B cell (primary cell): ENCODE measurements around the gene DISP3. TPM values are rescaled to one million over a fixed set of nuclear protein-coding genes. Genes with fewer than 3 reads are reported as not detected.

ENCODE experiments used
- ATAC-seq: fragments of 200-7000 bp; cut with Tn5 transposase; one replicate; pipeline ENCODE4 v1.10.0; 2021; ENCODE audit warnings: low read depth, mild to moderate bottlenecking, moderate number of reproducible peaks, moderate library complexity
- CTCF ChIA-PET: fragments of 350-600 bp; sonication (Branson Sonifier 250); formaldehyde crosslinking; loops from one replicate; lab custom pipeline; 2021; ENCODE audit warnings: antibody characterized with exemption, inconsistent platforms; lab: Charles Lee
- POLR2A ChIA-PET: fragments of 350-600 bp; sonication (Branson Sonifier 250); formaldehyde crosslinking; loops from one replicate; lab custom pipeline; 2021; ENCODE audit warnings: antibody characterized with exemption; lab: Charles Lee
- DNase-seq: peaks from one replicate; pipeline ENCODE4 v3.0.0; 2013
- H2AFZ ChIP-seq: 2 replicates; pipeline ENCODE4 v1.6.1; 2012; ENCODE audit warnings: mild to moderate bottlenecking, low read depth, low read length; ENCODE audit not compliant: insufficient read depth, poor library complexity, severe bottlenecking
- H3K27ac ChIP-seq, 2 donors: 1 replicate in 1 of 2; 2 replicates in 1 of 2; pipeline ENCODE4 v1.5.1; 2012 to 2013; ENCODE audit warnings: low read length in 2 of 2, mild to moderate bottlenecking in 2 of 2, moderate library complexity in 1 of 2
- H3K27me3 ChIP-seq, 4 experiments: fragments of 200-600 bp in 1 of 4; sonication (generic) in 1 of 4; replicated peaks in 1 of 4; 1 replicate in 2 of 4; 2 replicates in 2 of 4; pipeline versions ENCODE4 v1.6.1 to v1.7.0; 2013 to 2016; ENCODE audit warnings: low read length in 3 of 4, mild to moderate bottlenecking in 2 of 4, mixed read lengths in 1 of 4, moderate library complexity in 1 of 4; ENCODE audit not compliant: insufficient read depth in 4 of 4, control insufficient read depth in 3 of 4; ENCODE audit errors: control extremely low read depth in 1 of 4
- H3K36me3 ChIP-seq, 2 experiments: replicated peaks in 1 of 2; 1 replicate in 1 of 2; 2 replicates in 1 of 2; pipeline versions ENCODE4 v1.6.1 to v1.7.1; 2013; ENCODE audit warnings: low read length in 1 of 2; ENCODE audit not compliant: insufficient read depth in 2 of 2, control insufficient read depth in 1 of 2; ENCODE audit errors: control extremely low read depth in 1 of 2, extremely low read depth in 1 of 2
- H3K4me1 ChIP-seq, 2 donors: fragments of 200-600 bp in 1 of 2; sonication (generic) in 1 of 2; 1 replicate in 1 of 2; 2 replicates in 1 of 2; pipeline versions ENCODE4 v1.5.1 to v1.6.1; 2013 to 2017; ENCODE audit warnings: low read length in 2 of 2; ENCODE audit not compliant: control insufficient read depth in 2 of 2, insufficient read depth in 2 of 2
- H3K4me2 ChIP-seq: replicated peaks from 2 replicates; pipeline ENCODE3; 2012; ENCODE audit warnings: mild to moderate bottlenecking, low read depth, low read length; ENCODE audit not compliant: poor library complexity, severe bottlenecking
- H3K4me3 ChIP-seq, 5 experiments: fragments of 200-600 bp in 1 of 5; sonication (generic) in 1 of 5; 1 replicate in 3 of 5; 2 replicates in 2 of 5; pipeline versions ENCODE4 v1.5.1 to v1.7.0; 2011 to 2016; ENCODE audit warnings: low read length in 4 of 5, mild to moderate bottlenecking in 4 of 5, low read depth in 2 of 5, control low read depth in 1 of 5, moderate library complexity in 1 of 5; ENCODE audit not compliant: insufficient read depth in 1 of 5; ENCODE audit errors: control extremely low read depth in 1 of 5, extremely low read depth in 1 of 5
- H3K79me2 ChIP-seq: fragments of 200-600 bp; sonication (generic); one replicate; pipeline ENCODE4 v1.6.0; 2016; ENCODE audit warnings: low read length; ENCODE audit not compliant: control insufficient read depth, insufficient read depth
- H3K9ac ChIP-seq: fragments of 200-600 bp; sonication (generic); 2 replicates; pipeline ENCODE4 v1.6.1; 2017; ENCODE audit warnings: mild to moderate bottlenecking, low read length, moderate library complexity
- H3K9me3 ChIP-seq, 3 donors: one replicate each; pipeline versions ENCODE4 v1.6.1 to v1.7.1; 2013; ENCODE audit warnings: low read length in 2 of 3; ENCODE audit not compliant: control insufficient read depth in 2 of 3, insufficient read depth in 1 of 3; ENCODE audit errors: control extremely low read depth in 1 of 3
- H4K20me1 ChIP-seq: 2 replicates; pipeline ENCODE4 v1.6.0; 2012; ENCODE audit warnings: mild to moderate bottlenecking, low read length; ENCODE audit not compliant: insufficient read depth, control insufficient read depth, poor library complexity, severe bottlenecking
- H3K27ac Mint-ChIP-seq: one replicate; pipeline ENCODE4 v1.8.0; 2021; ENCODE audit warnings: mixed read lengths
- H3K27me3 Mint-ChIP-seq: one replicate; pipeline ENCODE4 v1.8.0; 2021; ENCODE audit warnings: mixed read lengths
- H3K4me1 Mint-ChIP-seq: one replicate; pipeline ENCODE4 v1.8.0; 2021; ENCODE audit warnings: mixed read lengths
- H3K4me3 Mint-ChIP-seq: one replicate; pipeline ENCODE4 v1.8.0; 2021; ENCODE audit warnings: mixed read lengths
- H3K9me3 Mint-ChIP-seq: one replicate; pipeline ENCODE4 v1.8.0; 2022; ENCODE audit warnings: mixed read lengths; ENCODE audit not compliant: insufficient read depth
- CTCF ChIP-seq: fragments of 200-600 bp; IDR thresholded peaks from one replicate; pipeline ENCODE4 v1.8.0; 2022; ENCODE audit warnings: antibody characterized with exemption, mild to moderate bottlenecking
- EZH2 ChIP-seq: IDR thresholded peaks from 2 replicates; pipeline ENCODE4 v1.6.1; 2012; ENCODE audit warnings: borderline replicate concordance, low read depth, mild to moderate bottlenecking, moderate library complexity, low read length; ENCODE audit not compliant: insufficient read depth, poor library complexity, severe bottlenecking
- WGBS: methylation state at CpG from one replicate; pipeline ENCODE4 v1.1.5; 2013; ENCODE audit warnings: missing lambda C conversion rate; ENCODE audit not compliant: insufficient coverage; 5-methylcytosine and 5-hydroxymethylcytosine counted together
- intact Hi-C: fragments of 100-400 bp; cut with micrococcal nuclease; formaldehyde crosslinking; loops from one replicate; pipeline ENCODE4 v1.10.0; 2022
- polyA plus RNA-seq: library from polyadenylated mRNA; depleted of rRNA; stranded (reverse); fragments of >200 nt; gene quantifications from 2 replicates; pipeline ENCODE4 v1.2.3, GENCODE V29; 2012
- total RNA-seq, 2 donors: library from RNA; stranded (reverse); fragments of 120-200 nt in 1 of 2; gene quantifications; 1 replicate in 1 of 2; 2 replicates in 1 of 2; pipeline versions ENCODE4 v1.2.3 to v1.2.4, GENCODE V29; 2013 to 2022

Gene DISP3
- total and polyA plus RNA-seq, 2 donors (not counting 1 experiment from before 2014, with no cell fraction given), result 0.25 to 1.6 TPM

GRCh38 chr1:11537854-11538591, 59.1 kb downstream of the DISP3 start:
- no peaks in the 10 kb centered on the region for H3K9me3 Mint-ChIP-seq
- H2AFZ ChIP-seq, result no peak overlapping the region
- H3K27me3 Mint-ChIP-seq, result peaks cover 22% of the 10 kb centered on the region
- TF ChIP-seq EZH2 (no peak), CTCF (no peak)
- no peaks in the 10 kb centered on the region for H3K36me3 ChIP-seq
- H3K4me2 ChIP-seq, result no peak overlapping the region
- ATAC-seq (no peak), DNase-seq (no peak)
- H3K4me3 Mint-ChIP-seq, result no peak overlapping the region
- ChIA-PET CTCF (no interaction called here), POLR2A (no interaction called here)
- intact Hi-C loops, result no loop called here
- WGBS, result 85% methylated on average over 14 of the region's 14 CpGs
- no peak overlapping the region for H3K27ac Mint-ChIP-seq
- no peak overlapping the region for H3K4me3 ChIP-seq
- no peaks in the 10 kb centered on the region for H4K20me1 ChIP-seq
- no peak overlapping the region for H3K27ac ChIP-seq
- H3K79me2 ChIP-seq, result no peaks in the 10 kb centered on the region
- H3K27me3 ChIP-seq, result no peaks in the 10 kb centered on the region
- no peaks in the 10 kb centered on the region for H3K4me1 ChIP-seq
- no peaks in the 10 kb centered on the region for H3K4me1 Mint-ChIP-seq
- H3K9me3 ChIP-seq, result no peaks in the 10 kb centered on the region
- H3K9ac ChIP-seq, result no peak overlapping the region

GRCh38 chr1:11538886-11539285, 59.9 kb downstream of the DISP3 start:
- H3K4me3 ChIP-seq, result no peak overlapping the region
- H4K20me1 ChIP-seq, result no peaks in the 10 kb centered on the region
- no peaks in the 10 kb centered on the region for H3K79me2 ChIP-seq
- WGBS, result 75% methylated on average over 9 of the region's 9 CpGs
- ChIA-PET CTCF (interaction anchor here (0.5 kb wide), 1 partner anchor 205 kb away, joined by 3 read pairs; no protein-coding TSS in a partner anchor), POLR2A (no interaction called here)
- H3K27me3 ChIP-seq, result peaks cover 0 to 5% (median 0%) of the 10 kb centered on the region in 4 experiments
- Mint-ChIP-seq H3K4me3 (no peak overlapping the region), H3K4me1 (no peaks in the 10 kb centered on the region), H3K27ac (no peak overlapping the region), H3K9me3 (no peaks in the 10 kb centered on the region), H3K27me3 (peaks cover 22% of the 10 kb centered on the region)
- DNase-seq (no peak), ATAC-seq (no peak)
- H3K9ac ChIP-seq, result no peak overlapping the region
- TF ChIP-seq EZH2, result no peak
- TF ChIP-seq CTCF, result no peak
- H3K27ac ChIP-seq, result no peak overlapping the region
- H3K4me1 ChIP-seq, result no peaks in the 10 kb centered on the region
- intact Hi-C loops, result no loop called here
- no peak overlapping the region for H2AFZ ChIP-seq
- H3K4me2 ChIP-seq, result no peak overlapping the region
- H3K9me3 ChIP-seq, result no peaks in the 10 kb centered on the region
- H3K36me3 ChIP-seq, result no peaks in the 10 kb centered on the region
